ENCODE data around the gene CPSF7. TPM values are rescaled to one million over a fixed set of nuclear protein-coding genes. Genes with fewer than 3 reads are reported as not detected.
A peak's percentile ranks its signal among the peaks of the same experiment; 100 is the strongest.

CPSF7 gene
- total RNA-seq, 1 experiment from 2014 or later, result 145 TPM

DNA sequence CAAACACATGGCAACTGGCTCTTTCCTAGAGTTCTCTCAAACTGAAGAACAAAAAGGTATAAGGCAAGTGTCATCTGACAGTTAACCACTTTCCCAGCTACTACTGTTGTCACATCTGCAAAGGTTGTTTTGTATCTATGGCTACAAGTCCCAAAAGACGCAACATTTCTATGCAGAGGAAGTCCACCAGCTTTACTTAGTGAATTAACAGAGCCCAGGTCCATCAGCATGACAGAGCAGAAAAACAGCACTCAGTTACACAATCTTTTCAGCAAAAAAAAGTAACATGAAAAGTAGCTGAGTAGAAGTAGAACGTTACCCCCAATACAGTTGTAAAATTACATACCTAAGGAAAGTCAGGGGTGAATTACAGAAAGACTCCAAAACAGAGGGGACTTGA lies 12.1 kb downstream of the CPSF7 start:
- no peak overlapping the region for H3K56ac ChIP-seq (ENCODE audit: insufficient read length, low read depth, low read length)
- H3K36me3 Mint-ChIP-seq (ENCODE audit: insufficient read depth in 1 of 3, low read depth in 3 of 3), result peaks cover 54 to 98% (median 97%) of the 10 kb centered on the region in 3 experiments; a peak in 6 of 7 replicates
- H2BK15ac ChIP-seq (ENCODE audit: low read depth, low read length), result no peak overlapping the region
- no peaks in the 10 kb centered on the region for H3K9me3 ChIP-seq (ENCODE audit: control insufficient read depth, low read depth, low read length)
- no peak overlapping the region for H2BK5ac ChIP-seq (ENCODE audit: insufficient read length, low read length)
- no peaks in the 10 kb centered on the region for H3K27me3 Mint-ChIP-seq (ENCODE audit: low read depth)
- H3K27ac ChIP-seq (ENCODE audit: insufficient read length, low read depth, low read length), result no peak overlapping the region
- WGBS (ENCODE audit: extremely low coverage, insufficient read length, low lambda C conversion rate), result no CpG with 5 or more reads among the region's 2 CpGs
- no peaks in the 10 kb centered on the region for H3K4me1 ChIP-seq (ENCODE audit: insufficient read depth, low read length)
- no peaks in the 10 kb centered on the region for H3K27me3 ChIP-seq (ENCODE audit: insufficient read depth, low read length)
- no peaks in the 10 kb centered on the region; the same call in 1 of the 2 replicates for H3K79me2 ChIP-seq (ENCODE audit: insufficient read depth, low read length)
- H2BK120ac ChIP-seq (ENCODE audit: low read depth, low read length, poor library complexity, severe bottlenecking), result no peak overlapping the region
- no peak overlapping the region for H3T11ph ChIP-seq (ENCODE audit: low read length)
- H3K18ac ChIP-seq (ENCODE audit: insufficient read length, low read depth, low read length), result no peak overlapping the region
- no peak for DNase-seq
- no peak overlapping the region for H3K9ac ChIP-seq (ENCODE audit: extremely low read depth, insufficient read length, low read length)
- no peaks in the 10 kb centered on the region for H3K23me2 ChIP-seq (ENCODE audit: insufficient read length, low read depth, low read length, poor library complexity, severe bottlenecking)
- TF ChIP-seq, protein P1, sequence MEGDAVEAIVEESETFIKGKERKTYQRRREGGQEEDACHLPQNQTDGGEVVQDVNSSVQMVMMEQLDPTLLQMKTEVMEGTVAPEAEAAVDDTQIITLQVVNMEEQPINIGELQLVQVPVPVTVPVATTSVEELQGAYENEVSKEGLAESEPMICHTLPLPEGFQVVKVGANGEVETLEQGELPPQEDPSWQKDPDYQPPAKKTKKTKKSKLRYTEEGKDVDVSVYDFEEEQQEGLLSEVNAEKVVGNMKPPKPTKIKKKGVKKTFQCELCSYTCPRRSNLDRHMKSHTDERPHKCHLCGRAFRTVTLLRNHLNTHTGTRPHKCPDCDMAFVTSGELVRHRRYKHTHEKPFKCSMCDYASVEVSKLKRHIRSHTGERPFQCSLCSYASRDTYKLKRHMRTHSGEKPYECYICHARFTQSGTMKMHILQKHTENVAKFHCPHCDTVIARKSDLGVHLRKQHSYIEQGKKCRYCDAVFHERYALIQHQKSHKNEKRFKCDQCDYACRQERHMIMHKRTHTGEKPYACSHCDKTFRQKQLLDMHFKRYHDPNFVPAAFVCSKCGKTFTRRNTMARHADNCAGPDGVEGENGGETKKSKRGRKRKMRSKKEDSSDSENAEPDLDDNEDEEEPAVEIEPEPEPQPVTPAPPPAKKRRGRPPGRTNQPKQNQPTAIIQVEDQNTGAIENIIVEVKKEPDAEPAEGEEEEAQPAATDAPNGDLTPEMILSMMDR (conservative IDR thresholded peaks at IDR 0.05), result no peak
- H2AFZ ChIP-seq (ENCODE audit: low read length), result no peak overlapping the region
- no peak overlapping the region for H2BK20ac ChIP-seq (ENCODE audit: low read depth, low read length, poor library complexity, severe bottlenecking)
- no peak overlapping the region for H2AK5ac ChIP-seq (ENCODE audit: insufficient read length, low read length)
- no peaks in the 10 kb centered on the region; a peak in 1 of 4 replicates for H3K4me1 Mint-ChIP-seq
- H3K23ac ChIP-seq (ENCODE audit: insufficient read length, low read depth, low read length), result no peak overlapping the region
- H3K9me3 Mint-ChIP-seq, result no peaks in the 10 kb centered on the region
- no peaks in the 10 kb centered on the region for H4K20me1 ChIP-seq (ENCODE audit: control insufficient read depth, insufficient read depth, insufficient read length)
- H3K4me3 Mint-ChIP-seq, result no peak overlapping the region
- no peak overlapping the region for H4K5ac ChIP-seq (ENCODE audit: insufficient read length, low read depth, low read length)
- peak overlapping the region in 2 of 3 experiments; percentile 27 to 53; a peak in 3 of 7 replicates for H3K27ac Mint-ChIP-seq
- peaks cover 8% of the 10 kb centered on the region for H3K79me1 ChIP-seq (ENCODE audit: insufficient read depth, low read depth, low read length, poor library complexity, severe bottlenecking)
- H2BK12ac ChIP-seq (ENCODE audit: insufficient read length, low read depth, low read length), result no peak overlapping the region
- H4K8ac ChIP-seq (replicated peaks; ENCODE audit: insufficient read length, low read depth, low read length), result no peak overlapping the region
- no peak overlapping the region for H3K4ac ChIP-seq (ENCODE audit: low read depth, low read length)
- H4K91ac ChIP-seq (ENCODE audit: insufficient read length, low read depth, low read length), result no peak overlapping the region
- no peak overlapping the region for H3K14ac ChIP-seq (ENCODE audit: insufficient read depth, low read length)
- H3K4me2 ChIP-seq (ENCODE audit: insufficient read depth, insufficient read length, low read length), result no peak overlapping the region
